PFSK-1 (cell line): ENCODE results near the gene MFSD6.

Source experiments
- FOXP2 ChIP-seq: optimal IDR thresholded peaks from 2 replicates; pipeline ENCODE3; 2011; ENCODE audit warnings: borderline replicate concordance, control low read depth, inconsistent platforms; ENCODE audit not compliant: insufficient read depth; ENCODE audit errors: extremely low read length, extremely low read depth
- POLR2AphosphoS5 ChIP-seq: IDR thresholded peaks from 2 replicates; pipeline ENCODE4 v1.6.1; 2012; ENCODE audit warnings: low read depth, mild to moderate bottlenecking, control low read depth, low read length, moderate library complexity
- REST ChIP-seq, 2 experiments: IDR thresholded peaks; 2 replicates each; pipeline versions ENCODE4 v1.6.1 to v1.8.0; 2011 to 2012; ENCODE audit warnings: low read depth in 2 of 2, low read length in 2 of 2, control low read depth in 1 of 2, inconsistent platforms in 1 of 2, mild to moderate bottlenecking in 1 of 2, moderate library complexity in 1 of 2; ENCODE audit not compliant: insufficient read depth in 1 of 2
- SIN3A ChIP-seq: IDR thresholded peaks from 2 replicates; pipeline ENCODE4 v1.6.1; 2012; ENCODE audit warnings: mild to moderate bottlenecking, low read length, moderate library complexity, borderline replicate concordance; ENCODE audit not compliant: insufficient read depth
- TAF1 ChIP-seq: IDR thresholded peaks from 2 replicates; pipeline ENCODE4 v1.6.1; 2012; ENCODE audit warnings: low read length, control low read depth, borderline replicate concordance; ENCODE audit not compliant: insufficient read depth

- TF ChIP-seq FOXP2 (no peak), POLR2AphosphoS5 (no peak), REST (IDR thresholded peaks at IDR 0.05; ENCODE audit: insufficient read depth in 1 of 2, low read depth in 2 of 2, low read length in 2 of 2) (no peak), TAF1 (no peak), SIN3A (no peak)
These were observed 46.6 kb upstream of the MFSD6 start for GRCh38 chr2:190361572-190361971.
